ENCODE results near the gene ANGEL2.

- TF ChIP-seq, protein P1, sequence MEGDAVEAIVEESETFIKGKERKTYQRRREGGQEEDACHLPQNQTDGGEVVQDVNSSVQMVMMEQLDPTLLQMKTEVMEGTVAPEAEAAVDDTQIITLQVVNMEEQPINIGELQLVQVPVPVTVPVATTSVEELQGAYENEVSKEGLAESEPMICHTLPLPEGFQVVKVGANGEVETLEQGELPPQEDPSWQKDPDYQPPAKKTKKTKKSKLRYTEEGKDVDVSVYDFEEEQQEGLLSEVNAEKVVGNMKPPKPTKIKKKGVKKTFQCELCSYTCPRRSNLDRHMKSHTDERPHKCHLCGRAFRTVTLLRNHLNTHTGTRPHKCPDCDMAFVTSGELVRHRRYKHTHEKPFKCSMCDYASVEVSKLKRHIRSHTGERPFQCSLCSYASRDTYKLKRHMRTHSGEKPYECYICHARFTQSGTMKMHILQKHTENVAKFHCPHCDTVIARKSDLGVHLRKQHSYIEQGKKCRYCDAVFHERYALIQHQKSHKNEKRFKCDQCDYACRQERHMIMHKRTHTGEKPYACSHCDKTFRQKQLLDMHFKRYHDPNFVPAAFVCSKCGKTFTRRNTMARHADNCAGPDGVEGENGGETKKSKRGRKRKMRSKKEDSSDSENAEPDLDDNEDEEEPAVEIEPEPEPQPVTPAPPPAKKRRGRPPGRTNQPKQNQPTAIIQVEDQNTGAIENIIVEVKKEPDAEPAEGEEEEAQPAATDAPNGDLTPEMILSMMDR (conservative IDR thresholded peaks at IDR 0.05 in 1 of 2, IDR thresholded peaks at IDR 0.05 in 1 of 2; ENCODE audit: extremely low read depth in 1 of 2, insufficient read depth in 1 of 2, low read depth in 1 of 2, low read length in 2 of 2): no peak
- no peak for TF ChIP-seq EZH2 (IDR thresholded peaks at IDR 0.05; ENCODE audit: borderline replicate concordance, low read length)
These were observed 4.3 kb upstream of the ANGEL2 start for GRCh38 chr1:213020016-213020415.

Measured in mammary epithelial cell (primary cell).